ENCODE results near the gene SLC36A3.
"Not testable (repeated sequence)": the region's sequence is repeated elsewhere in the genome, so short reads cannot be mapped to it uniquely, and the experiment has no call there.

The SLC36A3 gene

GRCh38 chr5:151239237-151239861 is 64.2 kb downstream of the SLC36A3 start:
- peak; percentile 83 for DNase-seq (ENCODE audit: low spot score)
- H3K27ac ChIP-seq, result no peak overlapping the region
- peak overlapping the region; percentile 64 for H3K4me3 ChIP-seq
- TF ChIP-seq CTCF (IDR thresholded peaks at IDR 0.05), result peak; percentile 41

GRCh38 chr5:151238303-151238741 is 65.2 kb downstream of the SLC36A3 start:
- DNase-seq (ENCODE audit: low spot score), result no peak
- Histone ChIP-seq H3K27ac (peak overlapping the region; percentile 68 to 76), H3K4me3 (peak overlapping the region; percentile 64)
- TF ChIP-seq CTCF (IDR thresholded peaks at IDR 0.05), result no peak

GRCh38 chr5:151237685-151238084 is 65.9 kb downstream of the SLC36A3 start:
- no peak for TF ChIP-seq CTCF (IDR thresholded peaks at IDR 0.05)
- no peak for DNase-seq (ENCODE audit: low spot score)
- peak overlapping the region; percentile 68 to 76 for H3K27ac ChIP-seq
- H3K4me3 ChIP-seq, result no peak overlapping the region

GRCh38 chr5:151236888-151237287 is 66.7 kb downstream of the SLC36A3 start:
- Histone ChIP-seq H3K4me3 (no peak overlapping the region), H3K27ac (no peak overlapping the region)
- no peak for TF ChIP-seq CTCF (IDR thresholded peaks at IDR 0.05)
- DNase-seq (ENCODE audit: low spot score), result no peak

- H3K4me3 ChIP-seq, result peak overlapping the region; percentile 0
- DNase-seq (ENCODE audit: low spot score), result not testable (repeated sequence)
- peak overlapping the region in 1 of 2 donors; percentile 21 for H3K27ac ChIP-seq
These were observed 68.4 kb downstream of the SLC36A3 start for GRCh38 chr5:151235239-151235571.

GRCh38 chr5:151234476-151235238 is 68.9 kb downstream of the SLC36A3 start:
- Histone ChIP-seq H3K4me3 (peak overlapping the region; percentile 0), H3K27ac (peak overlapping the region in 1 of 2 donors; percentile 21)
- DNase-seq (ENCODE audit: low spot score), result no peak
- TF ChIP-seq CTCF (IDR thresholded peaks at IDR 0.05), result no peak

GRCh38 chr5:151233616-151234085 is 69.9 kb downstream of the SLC36A3 start:
- Histone ChIP-seq H3K27ac (no peak overlapping the region), H3K4me3 (no peak overlapping the region)
- no peak for DNase-seq (ENCODE audit: low spot score)
- TF ChIP-seq CTCF (IDR thresholded peaks at IDR 0.05), result no peak

Data from coronary artery (tissue), 2 donors.